NCI-H146 treated with DMSO at 0.1 percent for 48 hours (cell line): ENCODE results near the gene EMP1.

Source experiments
- DNase-seq: peaks from one replicate; lab custom pipeline; 2025; ENCODE audit not compliant: unreplicated experiment; lab: John Stamatoyannopoulos, UW

EMP1 gene

DNA sequence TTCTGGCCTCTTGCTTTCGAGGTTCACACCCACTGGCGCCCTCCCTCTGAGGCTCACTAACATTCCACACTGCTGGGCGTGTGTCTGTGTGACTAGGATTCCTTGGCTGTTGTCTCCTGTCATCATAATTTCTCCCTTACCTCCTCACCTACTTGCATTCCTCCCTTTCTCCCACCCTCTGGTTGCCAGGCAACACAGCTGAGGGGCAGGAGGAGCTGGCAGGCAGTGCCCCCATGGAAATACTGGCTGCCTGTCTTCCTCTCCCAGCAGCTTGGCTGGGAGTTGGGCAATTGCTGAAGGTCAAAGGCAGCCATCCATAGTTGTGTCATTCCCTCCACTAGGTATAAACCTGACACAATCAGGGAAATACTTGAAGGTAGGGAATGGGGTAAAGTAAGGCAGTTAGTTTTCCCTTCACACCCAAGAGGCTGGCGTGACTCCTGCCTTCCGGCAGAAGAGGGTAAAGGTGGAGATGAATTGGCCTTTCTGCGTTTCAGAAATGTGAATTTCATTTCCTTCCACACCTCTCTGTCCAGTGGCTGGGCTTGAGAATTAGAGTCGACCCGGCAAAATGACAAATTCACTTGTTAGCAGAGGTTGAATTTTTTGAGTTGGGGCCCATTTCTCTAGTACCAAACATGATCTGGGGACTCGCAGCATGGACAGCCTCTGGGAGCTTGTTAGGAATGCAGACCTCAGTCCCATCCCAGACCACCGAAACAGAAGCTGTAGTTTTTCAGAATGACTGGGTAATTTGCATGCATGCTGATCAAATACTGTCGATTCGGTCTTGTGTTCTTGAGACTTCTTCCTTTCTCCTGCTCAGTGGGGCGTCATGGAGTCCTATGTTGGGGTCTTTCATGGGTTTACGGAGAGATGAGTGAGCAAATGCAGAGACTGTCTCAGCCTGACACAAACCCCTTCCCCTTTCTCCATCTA is 24.3 kb upstream of the EMP1 start:
- DNase-seq = no peak

- no peak for DNase-seq
These were observed 23.3 kb upstream of the EMP1 start for GRCh38 chr12:13173012-13173932.

- no peak for DNase-seq
These were observed 21.0 kb upstream of the EMP1 start for GRCh38 chr12:13175499-13175898.

DNA sequence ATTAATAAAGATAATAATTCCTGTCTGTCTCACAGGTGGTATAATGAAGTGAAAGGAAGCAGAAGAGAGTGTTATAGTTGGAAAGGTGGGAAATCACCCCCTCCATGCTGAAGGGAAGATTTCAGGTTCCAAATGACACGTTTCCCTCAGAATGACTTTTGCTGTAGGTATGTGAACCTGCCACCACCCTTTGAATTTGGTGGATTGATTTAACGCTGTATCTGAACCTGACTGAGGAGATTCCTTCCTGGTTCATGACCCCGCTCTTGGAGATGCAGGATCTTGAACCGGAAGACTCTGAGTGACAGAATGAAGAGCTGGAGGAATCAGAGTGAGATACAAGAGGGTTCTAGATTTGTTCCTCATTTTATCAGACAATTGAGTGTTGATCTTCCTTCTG is 20.3 kb upstream of the EMP1 start:
- DNase-seq = no peak

DNA sequence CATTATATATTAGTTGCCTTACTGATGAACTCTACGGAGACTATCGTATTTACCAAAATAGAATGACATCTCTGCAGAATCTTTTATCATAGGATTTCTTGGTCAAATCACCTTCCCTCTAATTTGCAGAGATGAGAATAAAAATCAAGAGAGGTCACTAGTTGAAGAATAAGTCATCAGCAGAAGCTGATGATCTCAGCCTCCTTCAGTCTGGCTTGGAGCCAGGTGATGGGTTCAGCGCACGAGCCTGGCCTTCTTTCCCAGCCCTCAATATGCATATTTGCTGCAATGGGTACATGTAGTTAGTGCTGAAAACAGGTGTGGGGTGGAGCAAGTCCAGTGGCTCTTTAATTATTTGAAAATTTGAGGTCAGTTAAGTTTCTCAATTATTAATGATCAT is 19.2 kb upstream of the EMP1 start:
- no peak for DNase-seq

- DNase-seq = no peak
These were observed 18.6 kb upstream of the EMP1 start for GRCh38 chr12:13177906-13178305.

GRCh38 chr12:13178568-13179210 is 17.8 kb upstream of the EMP1 start:
- DNase-seq = no peak

GRCh38 chr12:13179211-13180074 is 17.1 kb upstream of the EMP1 start:
- DNase-seq = no peak

GRCh38 chr12:13181375-13182070 is 15.0 kb upstream of the EMP1 start:
- DNase-seq = no peak

DNA sequence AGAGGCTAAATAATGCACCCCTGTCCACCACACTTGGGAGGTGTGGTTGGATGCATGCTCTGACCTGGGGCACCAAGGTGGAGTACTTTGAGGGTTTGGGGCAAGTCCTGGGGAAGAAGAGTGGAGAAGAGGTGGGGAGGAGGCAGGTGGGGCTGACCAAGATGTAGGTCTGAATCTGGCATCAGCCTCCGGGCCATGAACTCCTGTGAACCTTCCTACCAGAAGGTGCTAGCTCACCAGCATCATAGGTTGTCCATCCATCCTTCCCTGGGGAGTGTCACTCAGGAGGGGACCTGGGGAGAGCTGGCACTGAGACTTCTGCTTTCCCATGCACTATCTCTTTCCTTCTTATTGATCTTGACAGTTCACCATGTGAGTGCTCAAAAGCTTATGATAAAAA is 13.6 kb upstream of the EMP1 start:
- no peak for DNase-seq

GRCh38 chr12:13183620-13184019 is 12.9 kb upstream of the EMP1 start:
- DNase-seq = no peak

- no peak for DNase-seq
These were observed 10.2 kb upstream of the EMP1 start for GRCh38 chr12:13186302-13186701.

GRCh38 chr12:13187399-13187798 is 9.1 kb upstream of the EMP1 start:
- no peak for DNase-seq

DNA sequence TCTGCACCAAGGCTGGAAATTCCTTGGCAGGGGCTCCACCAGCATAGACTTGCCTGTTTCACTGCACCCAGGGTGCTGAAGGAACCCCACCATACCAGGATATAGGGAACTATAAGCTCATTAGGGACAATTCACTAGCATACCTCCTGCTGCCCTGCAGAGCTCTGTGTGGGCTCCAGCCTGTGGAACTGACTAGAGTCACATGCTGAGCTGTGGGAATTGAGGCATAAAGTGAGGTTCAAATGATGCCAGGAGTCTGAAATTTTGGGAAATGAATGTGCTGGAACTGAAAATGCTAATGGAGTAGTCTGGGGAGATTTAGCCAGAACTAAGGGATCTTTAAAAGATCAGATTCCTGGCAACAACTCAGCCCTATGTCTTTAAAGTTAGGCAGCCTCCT is 7.3 kb upstream of the EMP1 start:
- no peak for DNase-seq

GRCh38 chr12:13190275-13190674 is 6.3 kb upstream of the EMP1 start:
- DNase-seq = no peak

GRCh38 chr12:13192719-13193118 is 3.8 kb upstream of the EMP1 start:
- no peak for DNase-seq

- no peak for DNase-seq
These were observed 2.9 kb upstream of the EMP1 start for GRCh38 chr12:13193505-13194231.

DNA sequence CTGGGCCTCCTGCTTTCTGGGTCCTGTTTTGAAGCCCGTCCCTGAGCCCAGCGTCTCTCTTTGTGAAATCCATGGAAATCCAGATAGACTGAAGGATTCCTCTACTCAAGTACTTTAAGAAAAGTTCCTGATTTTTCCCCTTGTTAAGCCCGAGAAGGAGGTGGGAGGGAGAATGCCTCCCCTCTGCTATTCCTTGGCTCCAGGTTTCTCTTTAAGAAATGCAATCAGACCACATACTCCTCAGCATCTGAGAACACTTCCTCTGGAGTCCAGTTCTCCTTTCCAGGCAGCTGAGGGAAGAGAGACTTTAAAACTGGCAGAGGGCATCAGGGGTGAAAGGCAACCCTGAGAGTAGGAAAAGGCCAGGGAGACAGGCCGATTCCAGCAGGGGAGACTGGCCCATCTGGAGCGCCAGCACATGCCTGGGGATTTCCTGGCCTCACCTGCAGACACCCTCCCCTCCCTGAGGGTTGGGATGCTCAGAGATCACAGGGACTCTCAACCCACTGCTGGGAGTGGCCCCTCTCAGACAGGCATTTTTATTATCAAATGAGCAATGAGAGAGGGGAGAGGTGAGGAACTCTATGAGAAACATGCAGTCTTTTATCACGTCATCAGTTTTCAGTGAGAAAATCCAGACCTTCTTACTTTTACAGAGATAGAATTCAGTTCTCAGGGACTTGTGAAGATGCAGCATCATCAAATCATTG is 2.0 kb upstream of the EMP1 start:
- no peak for DNase-seq

- no peak for DNase-seq
These were observed 1.3 kb upstream of the EMP1 start for GRCh38 chr12:13195250-13195649.
